Left ventricle myocardium inferior (tissue), 1 donor: ENCODE data around the gene CAMK2G. TPM values are rescaled to one million over a fixed set of nuclear protein-coding genes. Genes with fewer than 3 reads are reported as not detected.

ENCODE experiments used
- DNase-seq: peaks from one replicate; pipeline ENCODE4 v3.0.0-alpha.2; 2020
- H3K27ac ChIP-seq: fragments of 200-600 bp; replicated peaks from 2 replicates; pipeline ENCODE4 v1.8.0; 2021
- H3K27me3 ChIP-seq: fragments of 200-600 bp; 2 replicates; pipeline ENCODE4 v1.8.0; 2021; ENCODE audit warnings: low read depth
- H3K36me3 ChIP-seq: fragments of 200-600 bp; 2 replicates; pipeline ENCODE4 v1.8.0; 2021
- H3K4me1 ChIP-seq: fragments of 200-600 bp; 2 replicates; pipeline ENCODE4 v1.8.0; 2021
- H3K4me3 ChIP-seq: fragments of 200-600 bp; 2 replicates; pipeline ENCODE4 v1.8.0; 2021; ENCODE audit warnings: mild to moderate bottlenecking, moderate library complexity
- H3K9me3 ChIP-seq: fragments of 200-600 bp; replicated peaks from 2 replicates; pipeline ENCODE4 v1.8.0; 2021
- intact Hi-C: fragments of 100-400 bp; cut with micrococcal nuclease; formaldehyde crosslinking; loops from one replicate; pipeline ENCODE4 v1.11.0; 2022
- total RNA-seq: library from RNA; stranded (reverse); fragmentation: NEBNext Ultra II Directional; extraction: Animal tissue kit (Norgen Biotek cat#: 25700); gene quantifications from one replicate; pipeline ENCODE4 v1.2.1, GENCODE V29; 2021
- TF ChIP-seq, protein P1 (sequence below): fragments of 200-600 bp; IDR thresholded peaks from 2 replicates; pipeline ENCODE4 v1.8.0; 2021; ENCODE audit warnings: antibody characterized with exemption, mild to moderate bottlenecking, borderline replicate concordance
- donor health status: DM: no; HTN: yes; CAD: no; lungs with severe emphysema.

CAMK2G gene
- total RNA-seq, 1 donor from 2014 or later = 12.5 TPM

DNA sequence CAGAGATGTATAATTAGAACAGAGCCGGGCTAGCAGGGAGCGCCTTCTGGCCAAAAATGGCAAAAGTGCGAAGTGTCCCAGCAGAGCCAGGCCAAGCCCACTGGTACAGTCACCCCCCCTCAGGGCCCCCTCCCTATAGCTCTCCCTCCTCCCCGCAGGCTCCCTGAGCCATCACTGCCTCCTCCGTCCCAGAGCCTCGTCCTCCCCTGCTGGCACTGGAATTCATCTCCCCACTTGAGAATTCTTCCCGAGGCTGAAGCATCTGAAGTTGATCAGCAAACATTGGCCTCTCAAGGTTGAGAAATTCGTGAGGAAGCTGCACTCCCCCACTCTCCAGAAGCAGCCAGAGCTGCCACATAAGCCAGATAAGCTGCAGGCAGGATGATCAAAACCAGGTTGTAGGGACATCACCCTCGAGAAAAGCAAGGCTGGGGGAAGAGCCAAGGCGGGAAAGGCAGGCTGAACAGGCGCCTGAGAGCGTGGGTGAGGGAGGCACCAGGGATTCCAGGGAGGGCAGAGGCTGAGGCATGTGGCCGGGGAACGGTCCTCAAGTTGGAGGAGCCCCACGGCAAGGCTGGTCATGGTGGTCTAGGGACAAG lies 23.4 kb downstream of the CAMK2G start:
- no peaks in the 10 kb centered on the region for H3K9me3 ChIP-seq
- peaks cover 7% of the 10 kb centered on the region for H3K27me3 ChIP-seq
- H3K36me3 ChIP-seq = peaks cover 54% of the 10 kb centered on the region
- DNase-seq = peak; percentile 23
- no peak overlapping the region for H3K4me3 ChIP-seq
- intact Hi-C loops = no loop called here
- H3K27ac ChIP-seq = peak overlapping the region; percentile 72
- H3K4me1 ChIP-seq = peaks cover 34% of the 10 kb centered on the region
- TF ChIP-seq, protein P1, sequence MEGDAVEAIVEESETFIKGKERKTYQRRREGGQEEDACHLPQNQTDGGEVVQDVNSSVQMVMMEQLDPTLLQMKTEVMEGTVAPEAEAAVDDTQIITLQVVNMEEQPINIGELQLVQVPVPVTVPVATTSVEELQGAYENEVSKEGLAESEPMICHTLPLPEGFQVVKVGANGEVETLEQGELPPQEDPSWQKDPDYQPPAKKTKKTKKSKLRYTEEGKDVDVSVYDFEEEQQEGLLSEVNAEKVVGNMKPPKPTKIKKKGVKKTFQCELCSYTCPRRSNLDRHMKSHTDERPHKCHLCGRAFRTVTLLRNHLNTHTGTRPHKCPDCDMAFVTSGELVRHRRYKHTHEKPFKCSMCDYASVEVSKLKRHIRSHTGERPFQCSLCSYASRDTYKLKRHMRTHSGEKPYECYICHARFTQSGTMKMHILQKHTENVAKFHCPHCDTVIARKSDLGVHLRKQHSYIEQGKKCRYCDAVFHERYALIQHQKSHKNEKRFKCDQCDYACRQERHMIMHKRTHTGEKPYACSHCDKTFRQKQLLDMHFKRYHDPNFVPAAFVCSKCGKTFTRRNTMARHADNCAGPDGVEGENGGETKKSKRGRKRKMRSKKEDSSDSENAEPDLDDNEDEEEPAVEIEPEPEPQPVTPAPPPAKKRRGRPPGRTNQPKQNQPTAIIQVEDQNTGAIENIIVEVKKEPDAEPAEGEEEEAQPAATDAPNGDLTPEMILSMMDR = no peak

GRCh38 chr10:73850211-73850610 lies 24.1 kb downstream of the CAMK2G start:
- intact Hi-C loops = no loop called here
- peaks cover 34% of the 10 kb centered on the region for H3K4me1 ChIP-seq

GRCh38 chr10:73848821-73849489 lies 25.4 kb downstream of the CAMK2G start:
- Histone ChIP-seq H3K9me3 (no peaks in the 10 kb centered on the region), H3K27ac (peak overlapping the region; percentile 72), H3K27me3 (no peaks in the 10 kb centered on the region), H3K36me3 (peaks cover 56% of the 10 kb centered on the region), H3K4me3 (peak overlapping the region; percentile 19), H3K4me1 (peaks cover 34% of the 10 kb centered on the region)
- TF ChIP-seq, protein P1 = peak; percentile 100
- intact Hi-C loops = loop anchor here (5.0 kb wide), 1 partner anchor 33 kb away; no protein-coding TSS in a partner anchor
- DNase-seq = peak; percentile 85

More at GRCh38 chr10:73850211-73850610, 24.1 kb downstream of the CAMK2G start:
- Histone ChIP-seq H3K27ac (peak overlapping the region; percentile 72), H3K9me3 (no peaks in the 10 kb centered on the region), H3K36me3 (peaks cover 55% of the 10 kb centered on the region), H3K27me3 (peaks cover 7% of the 10 kb centered on the region), H3K4me3 (no peak overlapping the region)
- TF ChIP-seq, protein P1 = no peak
- DNase-seq = no peak

DNA sequence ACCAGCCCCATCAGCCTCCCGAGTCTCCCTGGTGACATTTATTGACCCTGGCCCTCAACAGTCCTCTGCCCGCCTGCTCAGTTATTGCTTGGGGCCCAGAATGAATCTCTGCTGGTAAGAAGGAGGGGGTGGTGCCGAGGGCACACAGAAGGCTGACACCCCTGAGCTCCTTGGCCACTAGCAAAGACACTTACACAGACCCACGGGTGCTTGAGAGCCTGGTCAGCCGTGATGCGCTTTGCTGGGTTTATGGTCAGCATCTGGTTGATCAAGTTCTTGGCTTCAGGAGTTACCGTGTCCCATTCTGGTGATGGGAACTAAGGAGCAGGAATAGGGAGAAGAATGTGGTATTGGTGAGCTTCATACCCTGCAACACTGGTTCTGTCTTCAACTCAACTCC lies 27.3 kb downstream of the CAMK2G start:
- intact Hi-C loops = loop anchor here (5.0 kb wide), 1 partner anchor 35 kb away; no protein-coding TSS in a partner anchor
- Histone ChIP-seq H3K4me1 (peaks cover 34% of the 10 kb centered on the region), H3K27ac (no peak overlapping the region), H3K27me3 (no peaks in the 10 kb centered on the region), H3K9me3 (no peaks in the 10 kb centered on the region), H3K36me3 (peaks cover 57% of the 10 kb centered on the region), H3K4me3 (no peak overlapping the region)
- no peak for DNase-seq
- TF ChIP-seq, protein P1 = no peak

GRCh38 chr10:73843261-73843660 lies 31.1 kb downstream of the CAMK2G start:
- no peak for DNase-seq
- Histone ChIP-seq H3K4me1 (peaks cover 5% of the 10 kb centered on the region), H3K27me3 (no peaks in the 10 kb centered on the region), H3K9me3 (no peaks in the 10 kb centered on the region), H3K36me3 (peaks cover 68% of the 10 kb centered on the region), H3K4me3 (no peak overlapping the region), H3K27ac (no peak overlapping the region)
- intact Hi-C loops = no loop called here
- TF ChIP-seq, protein P1 = no peak
